ENCODE measurements around the gene NCKAP1.

- TF ChIP-seq TEAD1 (CRISPR knock-in tag; IDR thresholded peaks at IDR 0.05) (no peak), JUN (CRISPR knock-in tag; IDR thresholded peaks at IDR 0.05) (no peak), CTCF (IDR thresholded peaks at IDR 0.05) (no peak), ZNF423 (CRISPR knock-in tag; IDR thresholded peaks at IDR 0.05) (no peak), ESRRA (CRISPR knock-in tag; IDR thresholded peaks at IDR 0.05; ENCODE audit: borderline replicate concordance) (no peak), CBFB (CRISPR knock-in tag; IDR thresholded peaks at IDR 0.05; ENCODE audit: low read depth) (no peak), ZBTB43 (CRISPR knock-in tag; IDR thresholded peaks at IDR 0.05) (no peak), ZBTB21 (CRISPR knock-in tag; IDR thresholded peaks at IDR 0.05; ENCODE audit: borderline replicate concordance) (no peak), ERG (CRISPR knock-in tag; IDR thresholded peaks at IDR 0.05) (no peak), USF1 (CRISPR knock-in tag; IDR thresholded peaks at IDR 0.05) (no peak), ZNF281 (CRISPR knock-in tag; IDR thresholded peaks at IDR 0.05) (no peak), CREM (CRISPR knock-in tag; IDR thresholded peaks at IDR 0.05) (no peak), ELF4 (CRISPR knock-in tag; IDR thresholded peaks at IDR 0.05; ENCODE audit: low read depth) (no peak)
Measured at GRCh38 chr2:182949572-182950189, 88.6 kb downstream of the NCKAP1 start.

Measured in WTC11 (cell line).